K562 (cell line): ENCODE measurements around the gene UBE2R2. TPM values are rescaled to one million over a fixed set of nuclear protein-coding genes. Genes with fewer than 3 reads are reported as not detected.

Experiments used
- ARID1B ChIP-seq: fragments of 450-650 bp; IDR thresholded peaks from 2 replicates; pipeline ENCODE4 v1.6.1; 2016; ENCODE audit warnings: antibody characterized with exemption, mild to moderate bottlenecking, inconsistent platforms
- ATF3 ChIP-seq, 2 experiments: fragments of 450-650 bp in 1 of 2; sonication (generic) in 1 of 2; formaldehyde crosslinking in 1 of 2; IDR thresholded peaks in 1 of 2; conservative IDR thresholded peaks in 1 of 2; 2 replicates each; pipeline versions ENCODE4 v1.6.1 to v1.8.1; 2016 to 2023; ENCODE audit warnings: mild to moderate bottlenecking in 2 of 2, moderate library complexity in 2 of 2, inconsistent platforms in 1 of 2, missing genetic modification reagents in 1 of 2
- EP300 ChIP-seq: IDR thresholded peaks from 2 replicates; pipeline ENCODE4 v1.6.1; 2012; ENCODE audit warnings: low read length, improper control_type of control experiment
- ESRRA ChIP-seq: fragments of 450-650 bp; IDR thresholded peaks from 2 replicates; pipeline ENCODE4 v1.6.1; 2014; ENCODE audit warnings: low read depth, mild to moderate bottlenecking, moderate library complexity, borderline replicate concordance
- NR2C2 ChIP-seq, 2 experiments: fragments of 200-800 bp in 1 of 2; sonication (Bioruptor generic) in 1 of 2; sonication (generic) in 1 of 2; formaldehyde crosslinking in 1 of 2; IDR thresholded peaks; 2 replicates each; pipeline versions ENCODE4 v1.6.1 to v1.8.0; 2016 to 2022; ENCODE audit warnings: mild to moderate bottlenecking in 1 of 2, missing compliant biosample characterization in 1 of 2, missing genetic modification characterization in 1 of 2, missing genetic modification reagents in 1 of 2
- PRMT5 ChIP-seq: sonication (generic); formaldehyde crosslinking; IDR thresholded peaks from 2 replicates; pipeline ENCODE4 v1.5.0; 2020; ENCODE audit warnings: missing genetic modification reagents
- SMAD4 ChIP-seq: fragments of 250-450 bp; sonication (Bioruptor Pico); conservative IDR thresholded peaks from 2 replicates; pipeline ENCODE4 v1.8.0; 2021; ENCODE audit warnings: inconsistent platforms, mild to moderate bottlenecking, moderate library complexity
- SREBF2 ChIP-seq: sonication (generic); formaldehyde crosslinking; IDR thresholded peaks from 2 replicates; pipeline ENCODE4 v1.4.0; 2020; ENCODE audit warnings: mild to moderate bottlenecking, missing genetic modification reagents
- TAF1 ChIP-seq: IDR thresholded peaks from 2 replicates; pipeline ENCODE4 v1.6.1; 2011; ENCODE audit warnings: mild to moderate bottlenecking, low read length, moderate library complexity; ENCODE audit not compliant: insufficient read depth, control insufficient read depth, severe bottlenecking; ENCODE audit errors: extremely low read depth
- TRIM24 ChIP-seq, 2 experiments: fragments of 450-650 bp; IDR thresholded peaks; 2 replicates each; pipeline ENCODE4 v1.6.1; 2016
- ZEB2 ChIP-seq: fragments of 450-650 bp; IDR thresholded peaks from 2 replicates; pipeline ENCODE4 v1.6.1; 2016
- ZNF253 ChIP-seq: fragments of 250-450 bp; sonication (Bioruptor Pico); conservative IDR thresholded peaks from 2 replicates; pipeline ENCODE4 v1.6.1; 2021; ENCODE audit warnings: mild to moderate bottlenecking
- ZNF518B ChIP-seq: fragments of 250-450 bp; sonication (Bioruptor Pico); IDR thresholded peaks from 2 replicates; pipeline ENCODE4 v1.5.0; 2021; ENCODE audit warnings: mild to moderate bottlenecking, moderate library complexity
- polyA plus RNA-seq, 8 experiments: library from polyadenylated mRNA; depleted of rRNA in 4 of 8; stranded (reverse) in 5 of 8; unstranded in 3 of 8; fragments of >200 nt; fragmentation: Nextera tagmentation in 2 of 8; fragmentation: Illumina TruSeq in 1 of 8; extraction: Ambion mirVana in 2 of 8; extraction: Trizol in 1 of 8; gene quantifications; 2 replicates each; pipeline versions ENCODE4 v1.2.1 to v1.2.3, GENCODE V29; 2011 to 2014; ENCODE audit warnings: inconsistent platforms in 1 of 8, missing spikeins in 1 of 8
- total RNA-seq, 7 experiments: library from RNA; depleted of rRNA in 6 of 7; stranded (reverse); fragments of >200 nt in 6 of 7; fragmentation: Illumina TruSeq in 2 of 7; extraction: Trizol in 2 of 7; gene quantifications; 2 replicates each; pipeline versions ENCODE4 v1.2.1 to v1.2.3, GENCODE V29; 2011 to 2021; ENCODE audit warnings: low replicate concordance in 1 of 7
- TF ChIP-seq, protein P1 (sequence below): fragments of 450-650 bp; IDR thresholded peaks from 2 replicates; pipeline ENCODE4 v1.7.1; 2018; ENCODE audit warnings: mild to moderate bottlenecking, low read depth; ENCODE audit not compliant: partially characterized antibody
- TF ChIP-seq, protein P2 (sequence below): fragments of 450-650 bp; formaldehyde crosslinking; IDR thresholded peaks from 2 replicates; pipeline ENCODE4 v1.4.0; 2022; ENCODE audit warnings: mild to moderate bottlenecking, moderate library complexity
- TF ChIP-seq, protein P3 (sequence below): fragments of 250-450 bp; sonication (Bioruptor Pico); IDR thresholded peaks from 2 replicates; pipeline ENCODE4 v1.4.0; 2020; ENCODE audit warnings: mild to moderate bottlenecking, moderate library complexity

Gene UBE2R2
- total and polyA plus RNA-seq, 9 of the 15 experiments (the other 6 are each of a cell fraction or from before 2014, with no cell fraction given) = 7.8 to 26.2 (median 11.8) TPM

DNA sequence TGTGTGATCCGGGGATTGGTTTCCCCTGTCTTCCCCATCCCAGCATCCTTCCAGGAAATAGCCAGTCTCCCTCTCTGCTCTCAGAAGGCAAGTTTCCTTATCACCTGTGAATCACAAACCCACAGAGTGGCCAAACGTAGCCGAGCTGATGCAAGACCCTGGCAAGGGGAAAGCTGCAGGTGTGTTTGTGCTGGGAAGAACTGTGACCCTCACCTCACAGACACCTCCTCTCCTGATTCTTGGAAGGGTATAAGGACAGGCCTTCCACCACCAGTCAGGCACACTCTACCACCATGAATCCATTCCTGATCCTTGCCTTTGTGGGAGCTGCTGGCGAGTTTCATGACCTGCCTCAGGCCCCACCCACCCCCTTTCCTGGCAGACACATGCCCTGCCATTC is 21.7 kb upstream of the UBE2R2 start, which contains the start of gene PRSS3 (continued):
- TF ChIP-seq, protein P1, sequence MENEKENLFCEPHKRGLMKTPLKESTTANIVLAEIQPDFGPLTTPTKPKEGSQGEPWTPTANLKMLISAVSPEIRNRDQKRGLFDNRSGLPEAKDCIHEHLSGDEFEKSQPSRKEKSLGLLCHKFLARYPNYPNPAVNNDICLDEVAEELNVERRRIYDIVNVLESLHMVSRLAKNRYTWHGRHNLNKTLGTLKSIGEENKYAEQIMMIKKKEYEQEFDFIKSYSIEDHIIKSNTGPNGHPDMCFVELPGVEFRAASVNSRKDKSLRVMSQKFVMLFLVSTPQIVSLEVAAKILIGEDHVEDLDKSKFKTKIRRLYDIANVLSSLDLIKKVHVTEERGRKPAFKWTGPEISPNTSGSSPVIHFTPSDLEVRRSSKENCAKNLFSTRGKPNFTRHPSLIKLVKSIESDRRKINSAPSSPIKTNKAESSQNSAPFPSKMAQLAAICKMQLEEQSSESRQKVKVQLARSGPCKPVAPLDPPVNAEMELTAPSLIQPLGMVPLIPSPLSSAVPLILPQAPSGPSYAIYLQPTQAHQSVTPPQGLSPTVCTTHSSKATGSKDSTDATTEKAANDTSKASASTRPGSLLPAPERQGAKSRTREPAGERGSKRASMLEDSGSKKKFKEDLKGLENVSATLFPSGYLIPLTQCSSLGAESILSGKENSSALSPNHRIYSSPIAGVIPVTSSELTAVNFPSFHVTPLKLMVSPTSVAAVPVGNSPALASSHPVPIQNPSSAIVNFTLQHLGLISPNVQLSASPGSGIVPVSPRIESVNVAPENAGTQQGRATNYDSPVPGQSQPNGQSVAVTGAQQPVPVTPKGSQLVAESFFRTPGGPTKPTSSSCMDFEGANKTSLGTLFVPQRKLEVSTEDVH = no peak
- TF ChIP-seq ATF3 (IDR thresholded peaks at IDR 0.05) (peak; percentile 58; the same call in 1 of the 2 replicates), ATF3 (CRISPR knock-in tag; conservative IDR thresholded peaks at IDR 0.05) (no peak), EP300 (peak; percentile 62; the same call in 1 of the 2 replicates), ZNF518B (CRISPR knock-in tag) (no peak), SREBF2 (CRISPR knock-in tag) (no peak), ZEB2 (peak; percentile 86), ZNF253 (CRISPR knock-in tag) (no peak), ESRRA (peak; percentile 15; the same call in 1 of the 2 replicates), TAF1 (no peak), SMAD4 (CRISPR knock-in tag) (peak; percentile 35; the same call in 1 of the 2 replicates), PRMT5 (CRISPR knock-in tag) (no peak), ARID1B (peak; percentile 14; the same call in 1 of the 2 replicates), TRIM24 (IDR thresholded peaks at IDR 0.05) (peak in 1 of 2 experiments; percentile 66; a peak in 2 of 4 replicates), NR2C2 (CRISPR knock-in tag; IDR thresholded peaks at IDR 0.05) (no peak), NR2C2 (tag; IDR thresholded peaks at IDR 0.05) (no peak)
- TF ChIP-seq, protein P2, sequence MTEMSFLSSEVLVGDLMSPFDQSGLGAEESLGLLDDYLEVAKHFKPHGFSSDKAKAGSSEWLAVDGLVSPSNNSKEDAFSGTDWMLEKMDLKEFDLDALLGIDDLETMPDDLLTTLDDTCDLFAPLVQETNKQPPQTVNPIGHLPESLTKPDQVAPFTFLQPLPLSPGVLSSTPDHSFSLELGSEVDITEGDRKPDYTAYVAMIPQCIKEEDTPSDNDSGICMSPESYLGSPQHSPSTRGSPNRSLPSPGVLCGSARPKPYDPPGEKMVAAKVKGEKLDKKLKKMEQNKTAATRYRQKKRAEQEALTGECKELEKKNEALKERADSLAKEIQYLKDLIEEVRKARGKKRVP (CRISPR knock-in tag) = peak; percentile 64; the same call in 1 of the 2 replicates
- TF ChIP-seq, protein P3, sequence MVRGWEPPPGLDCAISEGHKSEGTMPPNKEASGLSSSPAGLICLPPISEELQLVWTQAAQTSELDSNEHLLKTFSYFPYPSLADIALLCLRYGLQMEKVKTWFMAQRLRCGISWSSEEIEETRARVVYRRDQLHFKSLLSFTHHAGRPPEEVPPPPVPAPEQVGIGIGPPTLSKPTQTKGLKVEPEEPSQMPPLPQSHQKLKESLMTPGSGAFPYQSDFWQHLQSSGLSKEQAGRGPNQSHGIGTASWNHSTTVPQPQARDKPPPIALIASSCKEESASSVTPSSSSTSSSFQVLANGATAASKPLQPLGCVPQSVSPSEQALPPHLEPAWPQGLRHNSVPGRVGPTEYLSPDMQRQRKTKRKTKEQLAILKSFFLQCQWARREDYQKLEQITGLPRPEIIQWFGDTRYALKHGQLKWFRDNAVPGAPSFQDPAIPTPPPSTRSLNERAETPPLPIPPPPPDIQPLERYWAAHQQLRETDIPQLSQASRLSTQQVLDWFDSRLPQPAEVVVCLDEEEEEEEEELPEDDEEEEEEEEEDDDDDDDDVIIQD (CRISPR knock-in tag) = no peak
